SK-N-SH (cell line): ENCODE measurements around the gene ST3GAL2. TPM values are rescaled to one million over a fixed set of nuclear protein-coding genes. Genes with fewer than 3 reads are reported as not detected.
A peak's percentile ranks its signal among the peaks of the same experiment; 100 is the strongest.

Experiments used
- CTCF ChIA-PET: fragments of 300-600, 350-600 bp; formaldehyde crosslinking; extraction: SDS; loops from one replicate; lab custom pipeline; 2021; lab: Yijun Ruan, JAX
- POLR2A ChIA-PET: fragments of 350-600 bp; sonication (Branson Sonifier 250); formaldehyde crosslinking; extraction: SDS; loops from one replicate; lab custom pipeline; 2020; ENCODE audit warnings: antibody characterized with exemption, inconsistent platforms; lab: Yijun Ruan, JAX
- DNase-seq: peaks from one replicate; pipeline ENCODE4 v3.0.0; 2012
- H2AFZ ChIP-seq: fragments of 200-600 bp; sonication (generic); 2 replicates; pipeline ENCODE4 v1.8.1; 2016; ENCODE audit warnings: antibody characterized with exemption, mild to moderate bottlenecking, low read depth
- H3F3A ChIP-seq: fragments of 200-600 bp; sonication (generic); replicated peaks from 2 replicates; pipeline ENCODE3; 2016; ENCODE audit warnings: antibody characterized with exemption, mild to moderate bottlenecking; ENCODE audit not compliant: insufficient read depth
- H3K27ac ChIP-seq, 2 experiments: fragments of 200-500 bp in 1 of 2; fragments of 200-600 bp in 1 of 2; sonication (Bioruptor generic) in 1 of 2; sonication (generic), shearing (Covaris generic) in 1 of 2; 2 replicates each; pipeline versions ENCODE4 v1.5.1 to v1.6.1; 2014 to 2016; ENCODE audit warnings: low read depth in 2 of 2, inconsistent platforms in 1 of 2, low read length in 1 of 2, mild to moderate bottlenecking in 1 of 2, mixed read lengths in 1 of 2
- H3K27me3 ChIP-seq: fragments of 200-600 bp; sonication (generic), shearing (Covaris generic); 2 replicates; pipeline ENCODE4 v1.6.1; 2016; ENCODE audit warnings: mixed run types; ENCODE audit not compliant: insufficient read depth
- H3K36me3 ChIP-seq, 2 experiments: fragments of 200-500 bp in 1 of 2; fragments of 200-600 bp in 1 of 2; sonication (Bioruptor generic) in 1 of 2; sonication (generic) in 1 of 2; replicated peaks in 1 of 2; 2 replicates each; pipeline versions ENCODE3 to v1.5.1; 2014 to 2016; ENCODE audit warnings: low read length in 1 of 2, mild to moderate bottlenecking in 1 of 2; ENCODE audit not compliant: insufficient read depth in 2 of 2, control insufficient read depth in 1 of 2
- H3K4me1 ChIP-seq, 2 experiments: fragments of 200-500 bp in 1 of 2; fragments of 200-600 bp in 1 of 2; sonication (Bioruptor generic) in 1 of 2; sonication (generic), shearing (Covaris generic) in 1 of 2; 2 replicates each; pipeline versions ENCODE4 v1.5.1 to v1.6.1; 2014 to 2016; ENCODE audit warnings: low read depth in 1 of 2, low read length in 1 of 2, mixed run types in 1 of 2; ENCODE audit not compliant: insufficient read depth in 2 of 2, control insufficient read depth in 1 of 2
- H3K4me2 ChIP-seq: fragments of 200-600 bp; sonication (generic), shearing (Covaris generic); 2 replicates; pipeline ENCODE4 v1.6.1; 2017; ENCODE audit warnings: mixed run types
- H3K4me3 ChIP-seq, 2 experiments: fragments of 200-500 bp in 1 of 2; fragments of 200-600 bp in 1 of 2; sonication (Bioruptor generic) in 1 of 2; sonication (generic), shearing (Covaris generic) in 1 of 2; 2 replicates each; pipeline versions ENCODE4 v1.5.1 to v1.8.1; 2014 to 2016; ENCODE audit warnings: low read depth in 2 of 2, inconsistent platforms in 1 of 2, low read length in 1 of 2, mild to moderate bottlenecking in 1 of 2, mixed read lengths in 1 of 2, moderate library complexity in 1 of 2
- H3K79me2 ChIP-seq: fragments of 200-600 bp; sonication (generic); 2 replicates; pipeline ENCODE4 v1.8.1; 2017; ENCODE audit warnings: mild to moderate bottlenecking; ENCODE audit not compliant: insufficient read depth
- H3K9ac ChIP-seq: fragments of 200-600 bp; sonication (generic); 2 replicates; pipeline ENCODE4 v1.6.1; 2017; ENCODE audit warnings: mixed run types
- H3K9me2 ChIP-seq: fragments of 200-600 bp; sonication (generic); 2 replicates; pipeline ENCODE4 v1.6.1; 2017; ENCODE audit warnings: mixed run types
- H3K9me3 ChIP-seq: fragments of 200-600 bp; sonication (generic); 2 replicates; pipeline ENCODE4 v1.6.1; 2017; ENCODE audit warnings: mixed run types, mild to moderate bottlenecking, moderate library complexity
- H4K20me1 ChIP-seq: fragments of 200-600 bp; sonication (generic); 2 replicates; pipeline ENCODE4 v1.6.1; 2017; ENCODE audit warnings: mild to moderate bottlenecking, mixed run types; ENCODE audit not compliant: insufficient read depth
- CHD2 ChIP-seq: fragments of 150-350 bp; IDR thresholded peaks from 2 replicates; pipeline ENCODE4 v1.6.1; 2018; ENCODE audit warnings: low read length; ENCODE audit not compliant: partially characterized antibody
- EZH2phosphoT487 ChIP-seq: fragments of 200-600 bp; sonication (generic); IDR thresholded peaks from 2 replicates; pipeline ENCODE4 v1.6.1; 2017; ENCODE audit warnings: low read depth, mixed run types, mild to moderate bottlenecking, antibody characterized with exemption, moderate library complexity, borderline replicate concordance
- FOXJ3 ChIP-seq: sonication (generic); formaldehyde crosslinking; IDR thresholded peaks from 2 replicates; pipeline ENCODE4 v1.5.1; 2020; ENCODE audit warnings: mild to moderate bottlenecking, missing genetic modification reagents
- FOXM1 ChIP-seq: IDR thresholded peaks from 2 replicates; pipeline ENCODE4 v1.4.0; 2012; ENCODE audit warnings: low read depth, mild to moderate bottlenecking
- GATA2 ChIP-seq: sonication (generic); formaldehyde crosslinking; IDR thresholded peaks from 2 replicates; pipeline ENCODE4 v1.5.0; 2020; ENCODE audit warnings: mild to moderate bottlenecking, missing genetic modification reagents
- NFIC ChIP-seq: IDR thresholded peaks from 2 replicates; pipeline ENCODE4 v1.4.0; 2012; ENCODE audit warnings: borderline replicate concordance
- PBX3 ChIP-seq: IDR thresholded peaks from 2 replicates; pipeline ENCODE4; 2012
- POLR2AphosphoS5 ChIP-seq: IDR thresholded peaks from 2 replicates; pipeline ENCODE4 v1.6.1; 2012; ENCODE audit warnings: low read depth, low read length
- SIN3A ChIP-seq: IDR thresholded peaks from 2 replicates; pipeline ENCODE4 v1.6.1; 2012; ENCODE audit warnings: low read depth, mild to moderate bottlenecking, low read length, moderate library complexity, borderline replicate concordance
- TCF12 ChIP-seq: IDR thresholded peaks from 2 replicates; pipeline ENCODE4 v1.4.0; 2012
- USF1 ChIP-seq: IDR thresholded peaks from 2 replicates; pipeline ENCODE4 v1.4.0; 2012; ENCODE audit warnings: low read depth, borderline replicate concordance
- USF2 ChIP-seq: fragments of 150-350 bp; IDR thresholded peaks from 2 replicates; pipeline ENCODE4 v1.6.1; 2017; ENCODE audit warnings: antibody characterized with exemption, low read length, low read depth, borderline replicate concordance
- WGBS: methylation state at CpG from one replicate; pipeline ENCODE4 v1.1.6; 2017; ENCODE audit warnings: low lambda C conversion rate; 5-methylcytosine and 5-hydroxymethylcytosine counted together
- polyA plus RNA-seq, 3 experiments: library from polyadenylated mRNA; depleted of rRNA; stranded (reverse); fragments of >200 nt; gene quantifications; 2 replicates each; pipeline ENCODE4 v1.2.3, GENCODE V29; 2012

The ST3GAL2 gene
- polyA plus RNA-seq, 1 of the 3 experiments (the other 2 are of a cell fraction): 19.9 TPM

- POLR2A ChIA-PET: no interaction called here
- H3K4me1 ChIP-seq: peaks cover 2 to 10% of the 10 kb centered on the region in 2 experiments; a peak in 2 of 4 replicates
- no peak overlapping the region for H3K9ac ChIP-seq
- no peak for DNase-seq
- H3K79me2 ChIP-seq: peaks cover 63% of the 10 kb centered on the region
- peaks cover 4% of the 10 kb centered on the region for H3F3A ChIP-seq
- H3K4me3 ChIP-seq: no peak overlapping the region
- H3K27me3 ChIP-seq: no peaks in the 10 kb centered on the region
- no peaks in the 10 kb centered on the region for H3K9me3 ChIP-seq
- no peak overlapping the region for H3K27ac ChIP-seq
- no peaks in the 10 kb centered on the region for H3K9me2 ChIP-seq
- CTCF ChIA-PET: no interaction called here
- H4K20me1 ChIP-seq: no peaks in the 10 kb centered on the region
- WGBS: 86% methylated on average over 2 of the region's 2 CpGs
- 0 out of 2 replicates have a peak overlapping the region, but pooled peaks have one; percentile 83 for H3K4me2 ChIP-seq
- no peak overlapping the region for H2AFZ ChIP-seq
- peaks cover 12 to 26% of the 10 kb centered on the region in 2 experiments for H3K36me3 ChIP-seq
- TF ChIP-seq FOXJ3 (no peak), PBX3 (no peak), USF2 (no peak), EZH2phosphoT487 (no peak), NFIC (no peak), SIN3A (no peak), CHD2 (no peak), FOXM1 (no peak), GATA2 (CRISPR knock-in tag) (no peak), TCF12 (no peak), USF1 (no peak)
- TF ChIP-seq, all 33 proteins: peak for 0
Observed at GRCh38 chr16:70348991-70349390, 89.9 kb downstream of the ST3GAL2 start.

GRCh38 chr16:70345840-70346239, 93.1 kb downstream of the ST3GAL2 start:
- Histone ChIP-seq H3K4me2 (peak overlapping the region; percentile 75), H3K4me3 (peak overlapping the region; percentile 75 to 88), H4K20me1 (no peaks in the 10 kb centered on the region), H2AFZ (peak overlapping the region; percentile 89), H3K9me2 (no peaks in the 10 kb centered on the region), H3K9ac (peak overlapping the region; percentile 86), H3K9me3 (no peaks in the 10 kb centered on the region), H3K27me3 (no peaks in the 10 kb centered on the region), H3K27ac (peak overlapping the region in 1 of 2 experiments; percentile 89; a peak in 2 of 4 replicates), H3K79me2 (peaks cover 40% of the 10 kb centered on the region), H3K36me3 (peaks cover 5 to 6% of the 10 kb centered on the region in 2 experiments), H3K4me1 (peaks cover 2 to 10% of the 10 kb centered on the region in 2 experiments; a peak in 2 of 4 replicates), H3F3A (peaks cover 4% of the 10 kb centered on the region)
- no peak for DNase-seq
- 51% methylated on average over 10 of the region's 10 CpGs for WGBS
- no peak for TF ChIP-seq SIN3A
- 0 out of 2 replicates have a peak, but pooled peaks have one; percentile 11 for TF ChIP-seq POLR2AphosphoS5
- CTCF ChIA-PET: interaction anchor here (1.5 kb wide), 1 partner anchor 48 kb away, joined by 3 read pairs; no protein-coding TSS in a partner anchor
- POLR2A ChIA-PET: interaction anchor here (1.1 to 1.7 kb wide), 5 partner anchors 14 to 57 kb away, joined by 4 to 14 read pairs (median 5); partner anchors contain the start of gene AARS1
